Neural cell (in vitro differentiated cells): ENCODE results near the gene C11orf24. TPM values are rescaled to one million over a fixed set of nuclear protein-coding genes. Genes with fewer than 3 reads are reported as not detected.

Source experiments
- H2AFZ ChIP-seq: fragments of 200-600, 300-800 bp; sonication (generic), shearing (Covaris generic); 2 replicates; pipeline ENCODE4 v1.6.0; 2014; ENCODE audit warnings: low read depth, mild to moderate bottlenecking, antibody characterized with exemption, low read length, moderate library complexity
- H3F3A ChIP-seq: fragments of 200-600 bp; shearing (Covaris generic); 2 replicates; pipeline ENCODE4 v1.6.1; 2016; ENCODE audit warnings: mild to moderate bottlenecking, moderate library complexity, mixed read lengths, antibody characterized with exemption, low read length; ENCODE audit not compliant: insufficient read depth, poor library complexity, severe bottlenecking
- H3K27ac ChIP-seq: fragments of 200-600, 300-800 bp; sonication (generic), shearing (Covaris generic); 2 replicates; pipeline ENCODE4 v1.5.1; 2014; ENCODE audit warnings: mild to moderate bottlenecking, low read length, moderate library complexity
- H3K27me3 ChIP-seq: fragments of 300-800, 200-600 bp; sonication (generic), shearing (Covaris generic); 2 replicates; pipeline ENCODE4 v1.6.0; 2014; ENCODE audit warnings: mild to moderate bottlenecking, low read depth, low read length, moderate library complexity; ENCODE audit not compliant: insufficient read depth
- H3K36me3 ChIP-seq: fragments of 300-800, 200-600 bp; sonication (generic), shearing (Covaris generic); 2 replicates; pipeline ENCODE4 v1.5.1; 2014; ENCODE audit warnings: mild to moderate bottlenecking, antibody characterized with exemption, low read length, moderate library complexity; ENCODE audit not compliant: insufficient read depth
- H3K4me2 ChIP-seq: fragments of 300-800, 200-600 bp; sonication (generic), shearing (Covaris generic); 2 replicates; pipeline ENCODE4 v1.6.0; 2014; ENCODE audit warnings: mild to moderate bottlenecking, low read length
- H3K4me3 ChIP-seq: fragments of 300-800, 200-600 bp; sonication (generic), shearing (Covaris generic); 2 replicates; pipeline ENCODE4 v1.5.1; 2014; ENCODE audit warnings: mild to moderate bottlenecking, low read length, moderate library complexity
- H3K79me2 ChIP-seq: fragments of 200-600 bp; shearing (Covaris generic); replicated peaks from 2 replicates; pipeline ENCODE4 v1.6.0; 2014; ENCODE audit warnings: mild to moderate bottlenecking, low read length, moderate library complexity; ENCODE audit not compliant: insufficient read depth
- H3K9ac ChIP-seq: fragments of 300-800, 200-600 bp; sonication (generic), shearing (Covaris generic); 2 replicates; pipeline ENCODE4 v1.6.1; 2016; ENCODE audit warnings: mild to moderate bottlenecking, low read length, mixed read lengths
- H3K9me2 ChIP-seq: fragments of 200-600 bp; shearing (Covaris generic); 2 replicates; pipeline ENCODE4 v1.6.1; 2016; ENCODE audit warnings: mild to moderate bottlenecking, low read length, mixed read lengths; ENCODE audit not compliant: insufficient read depth
- H3K9me3 ChIP-seq: fragments of 200-600, 300-800 bp; sonication (generic), shearing (Covaris generic); 2 replicates; pipeline ENCODE4 v1.6.1; 2016; ENCODE audit warnings: mild to moderate bottlenecking, mixed run types, low read length, moderate library complexity, mixed read lengths
- H4K20me1 ChIP-seq: fragments of 200-600 bp; shearing (Covaris generic); 2 replicates; pipeline ENCODE4 v1.6.1; 2016; ENCODE audit warnings: mild to moderate bottlenecking, mixed run types; ENCODE audit not compliant: insufficient read depth
- CTCF ChIP-seq: fragments of 450-650 bp; IDR thresholded peaks from 2 replicates; pipeline ENCODE4 v1.5.1; 2014; ENCODE audit warnings: antibody characterized with exemption, mild to moderate bottlenecking, moderate library complexity; ENCODE audit not compliant: poor library complexity, severe bottlenecking
- EP300 ChIP-seq: fragments of 450-650 bp; conservative IDR thresholded peaks from 2 replicates; pipeline ENCODE4 v1.6.1; 2014; ENCODE audit warnings: antibody characterized with exemption, mild to moderate bottlenecking, moderate library complexity; ENCODE audit not compliant: poor library complexity, severe bottlenecking
- EZH2 ChIP-seq: fragments of 200-600, 300-800 bp; shearing (Covaris generic), sonication (generic); IDR thresholded peaks from 2 replicates; pipeline ENCODE4 v1.6.1; 2014; ENCODE audit warnings: antibody characterized with exemption, low read length, borderline replicate concordance, mild to moderate bottlenecking; ENCODE audit not compliant: insufficient read depth, poor library complexity, severe bottlenecking
- MXI1 ChIP-seq: fragments of 450-650 bp; conservative IDR thresholded peaks from 2 replicates; pipeline ENCODE4 v1.6.1; 2014; ENCODE audit warnings: antibody characterized with exemption, mild to moderate bottlenecking; ENCODE audit not compliant: poor library complexity, severe bottlenecking
- POLR2AphosphoS5 ChIP-seq: IDR thresholded peaks from 2 replicates; pipeline ENCODE4 v1.6.1; 2012
- RAD21 ChIP-seq: fragments of 450-650 bp; conservative IDR thresholded peaks from 2 replicates; pipeline ENCODE4 v1.6.1; 2014; ENCODE audit warnings: antibody characterized with exemption, mild to moderate bottlenecking, moderate library complexity
- SMC3 ChIP-seq: fragments of 450-650 bp; conservative IDR thresholded peaks from 2 replicates; pipeline ENCODE4 v1.6.1; 2014; ENCODE audit warnings: antibody characterized with exemption, mild to moderate bottlenecking, moderate library complexity; ENCODE audit not compliant: poor library complexity
- TAF1 ChIP-seq: IDR thresholded peaks from 2 replicates; pipeline ENCODE4 v1.6.1; 2012; ENCODE audit warnings: low read depth
- polyA plus RNA-seq: library from polyadenylated mRNA; depleted of rRNA; stranded (reverse); fragments of >200 nt; gene quantifications from 2 replicates; pipeline ENCODE4 v1.2.3, GENCODE V29; 2014
- TF ChIP-seq, protein P1 (sequence below): IDR thresholded peaks from 2 replicates; pipeline ENCODE4 v1.6.1; 2012; ENCODE audit warnings: borderline replicate concordance

The C11orf24 gene
- polyA plus RNA-seq, 1 donor from 2014 or later: 9.6 TPM

DNA sequence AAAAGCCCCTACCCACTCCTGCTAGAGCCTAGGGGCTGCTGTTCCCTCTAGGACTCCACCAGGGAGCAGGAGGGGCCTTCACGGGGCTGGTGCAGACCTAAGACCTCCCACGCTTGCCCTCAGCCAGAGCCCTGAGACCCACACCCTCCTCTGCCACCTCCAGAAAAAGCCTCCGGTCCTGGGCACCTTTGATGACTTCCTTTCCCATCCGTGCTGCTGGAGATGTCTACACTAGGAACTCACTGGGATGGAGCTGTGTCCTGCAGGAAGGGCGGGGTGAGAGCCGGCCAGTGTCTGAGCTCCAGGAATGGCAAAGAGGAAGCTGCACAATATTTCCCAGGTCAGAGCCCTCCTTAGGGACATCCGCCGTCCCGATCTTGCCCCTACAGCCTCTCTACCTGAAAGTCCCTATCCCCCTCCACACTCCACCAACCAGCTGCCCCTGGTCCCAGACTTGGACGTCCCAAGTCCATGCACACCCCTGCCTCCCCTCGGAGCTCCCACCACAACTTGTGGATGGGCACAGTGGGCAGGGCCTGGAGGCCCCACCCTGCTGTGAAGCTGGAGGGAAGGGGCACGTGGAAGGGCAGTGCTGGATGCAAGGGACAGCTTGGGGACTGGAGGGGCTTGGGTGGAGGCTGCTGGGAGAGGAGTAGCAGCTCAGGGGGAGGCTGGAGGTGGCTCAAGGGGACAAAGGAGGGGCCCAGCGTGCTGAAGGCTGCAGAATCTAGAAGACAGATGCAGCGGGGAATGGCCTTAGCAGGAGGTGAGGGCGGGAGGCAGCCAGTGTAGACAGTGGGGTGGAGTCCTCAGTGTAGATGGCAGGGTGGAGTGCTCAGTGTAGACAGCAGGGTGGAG is 27.1 kb upstream of the C11orf24 start:
- no peaks in the 10 kb centered on the region for H3K9me3 ChIP-seq
- no peak overlapping the region for H3K27ac ChIP-seq
- H3K36me3 ChIP-seq: no peaks in the 10 kb centered on the region
- H3K4me3 ChIP-seq: no peak overlapping the region
- no peak overlapping the region for H3K9ac ChIP-seq
- TF ChIP-seq, protein P1, sequence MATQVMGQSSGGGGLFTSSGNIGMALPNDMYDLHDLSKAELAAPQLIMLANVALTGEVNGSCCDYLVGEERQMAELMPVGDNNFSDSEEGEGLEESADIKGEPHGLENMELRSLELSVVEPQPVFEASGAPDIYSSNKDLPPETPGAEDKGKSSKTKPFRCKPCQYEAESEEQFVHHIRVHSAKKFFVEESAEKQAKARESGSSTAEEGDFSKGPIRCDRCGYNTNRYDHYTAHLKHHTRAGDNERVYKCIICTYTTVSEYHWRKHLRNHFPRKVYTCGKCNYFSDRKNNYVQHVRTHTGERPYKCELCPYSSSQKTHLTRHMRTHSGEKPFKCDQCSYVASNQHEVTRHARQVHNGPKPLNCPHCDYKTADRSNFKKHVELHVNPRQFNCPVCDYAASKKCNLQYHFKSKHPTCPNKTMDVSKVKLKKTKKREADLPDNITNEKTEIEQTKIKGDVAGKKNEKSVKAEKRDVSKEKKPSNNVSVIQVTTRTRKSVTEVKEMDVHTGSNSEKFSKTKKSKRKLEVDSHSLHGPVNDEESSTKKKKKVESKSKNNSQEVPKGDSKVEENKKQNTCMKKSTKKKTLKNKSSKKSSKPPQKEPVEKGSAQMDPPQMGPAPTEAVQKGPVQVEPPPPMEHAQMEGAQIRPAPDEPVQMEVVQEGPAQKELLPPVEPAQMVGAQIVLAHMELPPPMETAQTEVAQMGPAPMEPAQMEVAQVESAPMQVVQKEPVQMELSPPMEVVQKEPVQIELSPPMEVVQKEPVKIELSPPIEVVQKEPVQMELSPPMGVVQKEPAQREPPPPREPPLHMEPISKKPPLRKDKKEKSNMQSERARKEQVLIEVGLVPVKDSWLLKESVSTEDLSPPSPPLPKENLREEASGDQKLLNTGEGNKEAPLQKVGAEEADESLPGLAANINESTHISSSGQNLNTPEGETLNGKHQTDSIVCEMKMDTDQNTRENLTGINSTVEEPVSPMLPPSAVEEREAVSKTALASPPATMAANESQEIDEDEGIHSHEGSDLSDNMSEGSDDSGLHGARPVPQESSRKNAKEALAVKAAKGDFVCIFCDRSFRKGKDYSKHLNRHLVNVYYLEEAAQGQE: no peak
- no peak for TF ChIP-seq RAD21
- TF ChIP-seq EZH2: no peak
- TF ChIP-seq MXI1: no peak
- no peak for TF ChIP-seq SMC3
- no peak for TF ChIP-seq EP300
- no peak for TF ChIP-seq POLR2AphosphoS5
- no peak for TF ChIP-seq CTCF
- no peak for TF ChIP-seq TAF1
- H3K27me3 ChIP-seq: no peaks in the 10 kb centered on the region
- H3K4me2 ChIP-seq: no peak overlapping the region
- H3K79me2 ChIP-seq: no peaks in the 10 kb centered on the region
- no peaks in the 10 kb centered on the region for H3K9me2 ChIP-seq
- H4K20me1 ChIP-seq: no peaks in the 10 kb centered on the region
- H3F3A ChIP-seq: no peaks in the 10 kb centered on the region
- H2AFZ ChIP-seq: no peak overlapping the region

DNA sequence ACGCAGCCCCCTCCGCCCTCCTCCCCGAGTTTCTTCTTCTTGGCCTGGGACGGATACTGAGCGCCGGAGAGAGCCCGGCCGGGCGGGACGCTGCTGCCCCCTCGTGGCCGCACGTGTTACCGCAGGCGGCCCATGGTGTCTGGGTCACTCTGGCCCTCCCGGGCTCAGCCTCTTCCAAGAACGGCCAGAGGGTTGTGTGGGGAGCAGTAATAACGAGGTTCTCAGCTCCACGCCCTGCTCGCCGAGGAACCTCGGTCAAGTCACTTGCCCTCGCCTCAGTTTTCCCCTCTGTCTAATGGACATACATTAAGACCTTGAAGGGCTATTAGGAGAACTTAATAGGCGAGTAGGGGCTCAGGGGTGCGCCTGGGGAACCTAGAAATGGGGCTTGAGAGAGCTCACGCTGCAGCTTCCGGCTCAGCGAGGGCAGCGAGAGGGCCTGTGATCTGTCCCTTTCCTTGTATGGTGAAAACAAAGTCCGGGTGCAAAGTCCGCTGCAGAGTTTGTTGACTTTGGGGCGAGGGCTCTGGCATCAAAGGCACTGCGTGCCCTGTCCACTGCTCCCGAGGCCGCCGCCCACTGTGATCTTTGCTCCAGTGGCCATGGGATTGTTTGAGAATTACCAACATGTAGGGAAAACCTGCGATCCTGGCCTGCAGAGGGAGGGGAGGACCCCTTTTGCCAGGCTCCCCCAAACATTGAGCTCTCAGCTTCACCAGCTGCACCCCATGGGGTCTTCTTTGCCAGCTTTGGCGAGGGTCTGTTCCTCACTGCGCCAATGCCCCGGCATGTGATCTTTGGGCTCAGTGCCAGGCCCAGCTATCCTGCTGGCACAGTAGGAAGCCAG is 26.3 kb upstream of the C11orf24 start:
- H3K27me3 ChIP-seq: no peaks in the 10 kb centered on the region
- H3K9me3 ChIP-seq: no peaks in the 10 kb centered on the region
- H3K4me3 ChIP-seq: no peak overlapping the region
- no peaks in the 10 kb centered on the region for H3K9me2 ChIP-seq
- H3F3A ChIP-seq: no peaks in the 10 kb centered on the region
- no peaks in the 10 kb centered on the region for H4K20me1 ChIP-seq
- no peak overlapping the region for H3K9ac ChIP-seq
- no peak overlapping the region for H2AFZ ChIP-seq
- H3K79me2 ChIP-seq: no peaks in the 10 kb centered on the region
- H3K36me3 ChIP-seq: no peaks in the 10 kb centered on the region
- TF ChIP-seq, protein P1: no peak
- TF ChIP-seq POLR2AphosphoS5: no peak
- no peak for TF ChIP-seq TAF1
- peak; percentile 75 for TF ChIP-seq RAD21
- peak; percentile 74 for TF ChIP-seq SMC3
- TF ChIP-seq EP300: no peak
- no peak for TF ChIP-seq EZH2
- TF ChIP-seq CTCF: peak; percentile 78
- TF ChIP-seq MXI1: no peak
- H3K4me2 ChIP-seq: no peak overlapping the region
- H3K27ac ChIP-seq: no peak overlapping the region
